ENCODE measurements around the gene CALM3.

CALM3 gene

GRCh38 chr19:46640656-46641055 is 39.5 kb downstream of the CALM3 start:
- no peak for DNase-seq

- no peak for DNase-seq
These were observed 43.6 kb downstream of the CALM3 start for GRCh38 chr19:46644720-46645119.

GRCh38 chr19:46646402-46646801 is 45.3 kb downstream of the CALM3 start:
- DNase-seq = no peak

GRCh38 chr19:46648060-46648960 is 47.2 kb downstream of the CALM3 start:
- DNase-seq = no peak

GRCh38 chr19:46648961-46649960 is 48.1 kb downstream of the CALM3 start:
- no peak for DNase-seq

- no peak for DNase-seq
These were observed 49.3 kb downstream of the CALM3 start for GRCh38 chr19:46650445-46650844.

- no peak for DNase-seq
These were observed 53.6 kb downstream of the CALM3 start for GRCh38 chr19:46654621-46655152.

- DNase-seq = no peak
These were observed 55.4 kb downstream of the CALM3 start for GRCh38 chr19:46656541-46656940.

GRCh38 chr19:46659151-46660007 is 58.2 kb downstream of the CALM3 start:
- peak; percentile 76 for DNase-seq

GRCh38 chr19:46660008-46660517 is 58.9 kb downstream of the CALM3 start:
- DNase-seq = no peak
